Measurements from ENCODE around the gene KNCN.

- TF ChIP-seq, protein P1, sequence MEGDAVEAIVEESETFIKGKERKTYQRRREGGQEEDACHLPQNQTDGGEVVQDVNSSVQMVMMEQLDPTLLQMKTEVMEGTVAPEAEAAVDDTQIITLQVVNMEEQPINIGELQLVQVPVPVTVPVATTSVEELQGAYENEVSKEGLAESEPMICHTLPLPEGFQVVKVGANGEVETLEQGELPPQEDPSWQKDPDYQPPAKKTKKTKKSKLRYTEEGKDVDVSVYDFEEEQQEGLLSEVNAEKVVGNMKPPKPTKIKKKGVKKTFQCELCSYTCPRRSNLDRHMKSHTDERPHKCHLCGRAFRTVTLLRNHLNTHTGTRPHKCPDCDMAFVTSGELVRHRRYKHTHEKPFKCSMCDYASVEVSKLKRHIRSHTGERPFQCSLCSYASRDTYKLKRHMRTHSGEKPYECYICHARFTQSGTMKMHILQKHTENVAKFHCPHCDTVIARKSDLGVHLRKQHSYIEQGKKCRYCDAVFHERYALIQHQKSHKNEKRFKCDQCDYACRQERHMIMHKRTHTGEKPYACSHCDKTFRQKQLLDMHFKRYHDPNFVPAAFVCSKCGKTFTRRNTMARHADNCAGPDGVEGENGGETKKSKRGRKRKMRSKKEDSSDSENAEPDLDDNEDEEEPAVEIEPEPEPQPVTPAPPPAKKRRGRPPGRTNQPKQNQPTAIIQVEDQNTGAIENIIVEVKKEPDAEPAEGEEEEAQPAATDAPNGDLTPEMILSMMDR (IDR thresholded peaks at IDR 0.05; ENCODE audit: poor library complexity, severe bottlenecking), result no peak
- no peak for TF ChIP-seq EP300 (conservative IDR thresholded peaks at IDR 0.05; ENCODE audit: poor library complexity, severe bottlenecking)
- no peak for TF ChIP-seq RAD21 (conservative IDR thresholded peaks at IDR 0.05)
- TF ChIP-seq, protein P2, sequence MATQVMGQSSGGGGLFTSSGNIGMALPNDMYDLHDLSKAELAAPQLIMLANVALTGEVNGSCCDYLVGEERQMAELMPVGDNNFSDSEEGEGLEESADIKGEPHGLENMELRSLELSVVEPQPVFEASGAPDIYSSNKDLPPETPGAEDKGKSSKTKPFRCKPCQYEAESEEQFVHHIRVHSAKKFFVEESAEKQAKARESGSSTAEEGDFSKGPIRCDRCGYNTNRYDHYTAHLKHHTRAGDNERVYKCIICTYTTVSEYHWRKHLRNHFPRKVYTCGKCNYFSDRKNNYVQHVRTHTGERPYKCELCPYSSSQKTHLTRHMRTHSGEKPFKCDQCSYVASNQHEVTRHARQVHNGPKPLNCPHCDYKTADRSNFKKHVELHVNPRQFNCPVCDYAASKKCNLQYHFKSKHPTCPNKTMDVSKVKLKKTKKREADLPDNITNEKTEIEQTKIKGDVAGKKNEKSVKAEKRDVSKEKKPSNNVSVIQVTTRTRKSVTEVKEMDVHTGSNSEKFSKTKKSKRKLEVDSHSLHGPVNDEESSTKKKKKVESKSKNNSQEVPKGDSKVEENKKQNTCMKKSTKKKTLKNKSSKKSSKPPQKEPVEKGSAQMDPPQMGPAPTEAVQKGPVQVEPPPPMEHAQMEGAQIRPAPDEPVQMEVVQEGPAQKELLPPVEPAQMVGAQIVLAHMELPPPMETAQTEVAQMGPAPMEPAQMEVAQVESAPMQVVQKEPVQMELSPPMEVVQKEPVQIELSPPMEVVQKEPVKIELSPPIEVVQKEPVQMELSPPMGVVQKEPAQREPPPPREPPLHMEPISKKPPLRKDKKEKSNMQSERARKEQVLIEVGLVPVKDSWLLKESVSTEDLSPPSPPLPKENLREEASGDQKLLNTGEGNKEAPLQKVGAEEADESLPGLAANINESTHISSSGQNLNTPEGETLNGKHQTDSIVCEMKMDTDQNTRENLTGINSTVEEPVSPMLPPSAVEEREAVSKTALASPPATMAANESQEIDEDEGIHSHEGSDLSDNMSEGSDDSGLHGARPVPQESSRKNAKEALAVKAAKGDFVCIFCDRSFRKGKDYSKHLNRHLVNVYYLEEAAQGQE (IDR thresholded peaks at IDR 0.05; ENCODE audit: borderline replicate concordance), result no peak
- no peak for TF ChIP-seq POLR2AphosphoS5 (IDR thresholded peaks at IDR 0.05)
- TF ChIP-seq EZH2 (IDR thresholded peaks at IDR 0.05; ENCODE audit: borderline replicate concordance, insufficient read depth, low read length, poor library complexity, severe bottlenecking), result no peak
- TF ChIP-seq TAF1 (IDR thresholded peaks at IDR 0.05; ENCODE audit: low read depth), result no peak
- TF ChIP-seq MXI1 (conservative IDR thresholded peaks at IDR 0.05; ENCODE audit: poor library complexity, severe bottlenecking), result no peak
- TF ChIP-seq SMC3 (conservative IDR thresholded peaks at IDR 0.05; ENCODE audit: poor library complexity), result no peak
Observed at GRCh38 chr1:46576596-46576995, 25.1 kb upstream of the KNCN start.
